ENCODE measurements around the gene WDR59. TPM values are rescaled to one million over a fixed set of nuclear protein-coding genes. Genes with fewer than 3 reads are reported as not detected.
A peak's percentile ranks its signal among the peaks of the same experiment; 100 is the strongest.
"Not testable (repeated sequence)": the region's sequence is repeated elsewhere in the genome, so short reads cannot be mapped to it uniquely, and the experiment has no call there.

WDR59 gene
- total RNA-seq, 3 donors from 2014 or later = 21.8 to 61.0 (median 43.6) TPM

DNA sequence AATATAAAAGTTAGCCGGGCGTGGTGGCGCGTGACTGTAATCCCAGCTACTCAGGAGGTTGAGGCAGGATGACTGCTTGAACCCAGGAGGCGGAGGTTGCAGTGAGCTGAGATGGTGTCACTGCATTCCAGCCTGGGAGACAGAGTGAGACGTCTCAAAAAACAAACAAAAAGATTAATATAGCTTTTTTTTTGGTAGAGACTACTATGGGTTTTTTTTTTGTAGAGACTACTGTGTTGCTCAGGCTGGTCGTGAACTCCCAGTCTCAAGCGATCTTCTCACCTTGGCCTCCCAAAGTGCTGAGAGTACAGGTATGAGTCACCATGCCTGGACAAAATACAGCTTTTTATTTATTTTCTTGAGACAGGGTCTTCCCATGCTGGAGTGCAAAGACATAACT, 34.1 kb upstream of the WDR59 start:
- no peaks in the 10 kb centered on the region for H3K4me1 ChIP-seq
- no peaks in the 10 kb centered on the region for H3K36me3 ChIP-seq
- no peak for TF ChIP-seq POLR2AphosphoS5 (IDR thresholded peaks at IDR 0.05)
- TF ChIP-seq, protein P1, sequence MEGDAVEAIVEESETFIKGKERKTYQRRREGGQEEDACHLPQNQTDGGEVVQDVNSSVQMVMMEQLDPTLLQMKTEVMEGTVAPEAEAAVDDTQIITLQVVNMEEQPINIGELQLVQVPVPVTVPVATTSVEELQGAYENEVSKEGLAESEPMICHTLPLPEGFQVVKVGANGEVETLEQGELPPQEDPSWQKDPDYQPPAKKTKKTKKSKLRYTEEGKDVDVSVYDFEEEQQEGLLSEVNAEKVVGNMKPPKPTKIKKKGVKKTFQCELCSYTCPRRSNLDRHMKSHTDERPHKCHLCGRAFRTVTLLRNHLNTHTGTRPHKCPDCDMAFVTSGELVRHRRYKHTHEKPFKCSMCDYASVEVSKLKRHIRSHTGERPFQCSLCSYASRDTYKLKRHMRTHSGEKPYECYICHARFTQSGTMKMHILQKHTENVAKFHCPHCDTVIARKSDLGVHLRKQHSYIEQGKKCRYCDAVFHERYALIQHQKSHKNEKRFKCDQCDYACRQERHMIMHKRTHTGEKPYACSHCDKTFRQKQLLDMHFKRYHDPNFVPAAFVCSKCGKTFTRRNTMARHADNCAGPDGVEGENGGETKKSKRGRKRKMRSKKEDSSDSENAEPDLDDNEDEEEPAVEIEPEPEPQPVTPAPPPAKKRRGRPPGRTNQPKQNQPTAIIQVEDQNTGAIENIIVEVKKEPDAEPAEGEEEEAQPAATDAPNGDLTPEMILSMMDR (IDR thresholded peaks at IDR 0.05) = no peak
- no peak for TF ChIP-seq POLR2A (IDR thresholded peaks at IDR 0.05)
- intact Hi-C loops (cut with DNase I; ENCODE audit: low total_unique reads) = no loop called here
- H3K4me3 ChIP-seq = no peak overlapping the region
- no peaks in the 10 kb centered on the region for H3K27me3 ChIP-seq
- H3K9me3 ChIP-seq = no peaks in the 10 kb centered on the region
- DNase-seq (ENCODE audit: low spot score in 2 of 2) = no peak
- no peak overlapping the region for H3K27ac ChIP-seq

DNA sequence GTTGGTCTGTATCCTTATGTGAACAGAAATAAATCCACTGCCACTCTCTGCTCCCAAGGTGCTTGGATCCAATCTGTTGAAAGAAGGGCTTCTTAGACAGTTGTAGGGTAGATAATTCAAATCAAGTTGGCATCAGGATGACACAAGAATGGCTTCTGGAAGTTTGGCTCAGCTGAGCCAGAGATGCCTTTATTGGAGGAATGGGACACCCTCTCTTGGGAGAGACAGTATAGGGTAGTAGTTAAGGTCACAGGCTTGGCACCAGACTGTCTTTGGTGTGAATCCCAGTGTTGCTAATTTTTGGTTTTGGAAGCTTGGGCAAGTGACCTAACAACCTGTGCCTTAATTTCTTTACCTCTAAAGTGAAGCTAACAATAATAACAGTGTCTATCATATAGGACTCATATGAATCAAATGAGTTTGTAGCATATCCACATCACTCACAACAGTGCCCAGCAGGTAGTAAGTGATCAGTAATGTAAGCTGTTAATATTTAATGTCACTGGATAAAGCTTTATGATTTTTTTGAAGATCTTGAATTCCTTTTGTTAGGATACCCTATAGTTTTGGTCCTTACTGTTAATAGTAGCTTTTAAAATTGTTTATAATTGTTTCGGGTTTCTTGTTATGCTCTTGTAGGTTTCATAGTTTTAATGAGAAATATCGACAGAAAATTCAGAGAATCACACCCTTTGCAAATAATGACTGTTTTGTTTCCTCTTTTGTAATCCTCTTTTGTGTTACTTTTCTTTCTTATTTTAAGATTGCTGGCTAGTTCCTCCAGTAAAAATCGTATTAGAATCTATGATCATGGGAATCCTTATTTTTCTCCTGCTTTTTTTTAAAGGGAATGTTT, 33.0 kb upstream of the WDR59 start:
- Histone ChIP-seq H3K4me1 (no peaks in the 10 kb centered on the region), H3K36me3 (no peaks in the 10 kb centered on the region), H3K27ac (no peak overlapping the region), H3K27me3 (no peaks in the 10 kb centered on the region), H3K9me3 (no peaks in the 10 kb centered on the region), H3K4me3 (no peak overlapping the region)
- no peak for DNase-seq (ENCODE audit: low spot score in 2 of 2)
- intact Hi-C loops (cut with DNase I; ENCODE audit: low total_unique reads) = no loop called here
- TF ChIP-seq POLR2A (IDR thresholded peaks at IDR 0.05) (no peak), POLR2AphosphoS5 (IDR thresholded peaks at IDR 0.05) (no peak)
- TF ChIP-seq, protein P1 (IDR thresholded peaks at IDR 0.05) = no peak

DNA sequence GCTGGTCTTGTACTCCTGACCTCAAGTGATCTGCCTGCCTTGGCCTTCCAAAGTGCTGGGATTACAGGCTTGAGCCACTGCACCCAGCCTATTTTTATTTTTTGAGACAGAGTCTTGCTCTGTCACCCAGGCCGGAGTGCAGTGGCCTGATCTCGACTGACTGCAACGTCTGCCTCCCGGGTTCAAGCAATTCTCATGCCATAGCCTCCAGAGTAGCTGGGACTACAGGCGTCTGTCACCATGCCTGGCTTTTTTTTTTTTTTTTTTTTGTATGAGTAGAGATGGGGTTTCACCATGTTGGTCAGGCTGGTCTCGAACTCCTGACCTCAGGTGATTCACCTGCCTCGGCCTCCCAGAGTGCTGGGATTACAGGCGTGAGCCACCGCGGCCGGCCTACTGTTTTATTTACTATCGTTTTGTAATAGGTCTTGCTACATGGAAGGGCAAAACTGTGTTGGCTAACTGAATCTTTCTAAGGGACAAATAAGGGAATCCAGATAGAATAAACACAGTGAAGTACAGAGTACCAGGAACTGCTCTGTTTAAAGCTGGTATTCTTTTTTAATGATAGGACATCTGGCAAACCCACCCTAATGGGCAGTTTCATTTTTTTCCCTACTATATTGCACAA, 31.6 kb upstream of the WDR59 start:
- H3K27me3 ChIP-seq; H3K4me3 ChIP-seq; intact Hi-C loops (cut with DNase I; ENCODE audit: low total_unique reads); H3K4me1 ChIP-seq; DNase-seq (ENCODE audit: low spot score in 2 of 2); H3K9me3 ChIP-seq; H3K36me3 ChIP-seq; H3K27ac ChIP-seq: not testable (repeated sequence)

GRCh38 chr16:75014318-75014717, 29.4 kb upstream of the WDR59 start:
- DNase-seq (ENCODE audit: low spot score in 2 of 2) = no peak
- TF ChIP-seq, protein P1 (IDR thresholded peaks at IDR 0.05) = no peak
- intact Hi-C loops (cut with DNase I; ENCODE audit: low total_unique reads) = no loop called here
- Histone ChIP-seq H3K9me3 (no peaks in the 10 kb centered on the region), H3K36me3 (no peaks in the 10 kb centered on the region), H3K4me1 (peaks cover 0 to 10% of the 10 kb centered on the region in 2 donors), H3K4me3 (no peak overlapping the region), H3K27ac (peak overlapping the region in 1 of 2 donors; percentile 8), H3K27me3 (no peaks in the 10 kb centered on the region)

DNA sequence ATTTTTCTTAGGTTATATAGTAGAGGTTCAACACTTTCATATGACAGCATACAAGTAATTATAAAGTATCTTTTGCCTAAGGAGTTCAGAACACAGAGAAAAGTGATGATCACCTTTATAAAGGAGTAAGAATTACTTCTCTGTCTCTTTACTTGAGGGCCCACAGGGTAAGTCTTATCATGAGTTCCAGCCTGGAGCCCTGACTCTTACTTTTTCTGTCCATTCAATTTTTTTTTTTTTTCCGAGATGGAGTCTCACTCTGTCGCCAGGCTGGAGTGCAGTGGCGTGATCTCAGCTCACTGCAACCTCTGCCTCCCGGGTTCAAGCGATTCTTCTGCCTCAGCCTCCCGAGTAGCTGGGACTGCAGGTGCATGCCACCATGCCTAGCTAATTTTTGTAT, 28.2 kb upstream of the WDR59 start:
- H3K36me3 ChIP-seq; DNase-seq (ENCODE audit: low spot score in 2 of 2); H3K9me3 ChIP-seq; H3K27me3 ChIP-seq; H3K4me1 ChIP-seq; H3K4me3 ChIP-seq; intact Hi-C loops (cut with DNase I; ENCODE audit: low total_unique reads): not testable (repeated sequence)
- peak overlapping the region; percentile 82 to 90 for H3K27ac ChIP-seq

DNA sequence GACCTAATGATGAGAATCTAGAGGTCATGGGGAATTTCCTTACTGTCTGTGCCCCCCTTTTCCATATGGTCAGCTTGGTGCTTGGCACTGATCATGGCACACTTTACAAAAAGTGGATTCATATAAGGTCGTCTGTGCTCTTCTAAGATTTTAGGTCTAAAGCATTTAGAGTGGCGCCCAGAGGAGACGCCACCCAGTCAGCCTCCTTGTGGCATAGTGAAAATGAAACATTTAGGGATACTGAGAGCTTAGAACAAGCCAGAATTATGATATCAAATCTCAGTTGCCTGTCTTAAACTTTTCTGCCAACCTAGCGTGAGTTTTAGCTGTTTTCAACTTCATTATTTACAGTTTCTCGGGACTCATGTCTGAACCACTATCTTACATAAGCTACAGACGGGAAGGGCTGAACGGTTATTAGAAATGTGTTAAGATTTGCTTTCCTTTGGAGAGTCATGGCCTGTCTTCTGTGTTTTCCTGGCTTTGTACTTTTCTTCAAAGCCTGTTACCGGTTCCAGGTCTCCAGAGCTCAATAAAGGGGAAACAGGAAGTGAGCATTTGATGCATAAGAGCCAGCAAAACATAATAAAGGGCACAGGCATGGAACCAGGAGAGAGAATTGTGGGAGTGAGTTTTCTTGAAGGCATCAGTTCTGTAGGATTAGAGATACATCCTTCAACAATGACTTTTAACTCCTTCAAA, 27.6 kb upstream of the WDR59 start:
- TF ChIP-seq POLR2AphosphoS5 (IDR thresholded peaks at IDR 0.05) (peak in 1 of 3 donors; percentile 9), POLR2A (IDR thresholded peaks at IDR 0.05) (no peak)
- TF ChIP-seq, protein P1 (IDR thresholded peaks at IDR 0.05) = no peak
- intact Hi-C loops (cut with DNase I; ENCODE audit: low total_unique reads) = no loop called here
- Histone ChIP-seq H3K36me3 (peaks cover 4% of the 10 kb centered on the region), H3K27ac (peak overlapping the region; percentile 82 to 90), H3K4me3 (peak overlapping the region in 1 of 3 donors; percentile 4), H3K4me1 (peaks cover 0 to 10% of the 10 kb centered on the region in 2 donors), H3K27me3 (no peaks in the 10 kb centered on the region), H3K9me3 (no peaks in the 10 kb centered on the region)
- DNase-seq (ENCODE audit: low spot score in 2 of 2) = no peak
